Stimulated activated CD4-positive, alpha-beta T cell treated with anti-CD3 and anti-CD28 coated beads, Interleukin-4, amount 100 ng/mL, for 1 hour (primary cell): ENCODE results near the gene TRIM14.

Source experiments
- DNase-seq: peaks from one replicate; pipeline ENCODE4 v3.0.0-alpha.2; 2020

TRIM14 gene

GRCh38 chr9:98118640-98119601 is at the start of gene TRIM14:
Gene TRIM14, minus strand, starts transcription at chr9:98119222. Its CDS starts 34 bp downstream, at chr9:98119188.
- DNase-seq, result peak; percentile 60

GRCh38 chr9:98168153-98168780 is 49.2 kb upstream of the TRIM14 start:
- no peak for DNase-seq

GRCh38 chr9:98164912-98165311 is 45.9 kb upstream of the TRIM14 start:
- DNase-seq, result no peak

GRCh38 chr9:98162613-98163012 is 43.6 kb upstream of the TRIM14 start:
- no peak for DNase-seq

- no peak for DNase-seq
Observed at GRCh38 chr9:98161851-98162250, 42.8 kb upstream of the TRIM14 start.

GRCh38 chr9:98159790-98160189 is 40.8 kb upstream of the TRIM14 start:
- no peak for DNase-seq

- no peak for DNase-seq
Observed at GRCh38 chr9:98159301-98159700, 40.3 kb upstream of the TRIM14 start.

GRCh38 chr9:98158071-98158831 is 39.2 kb upstream of the TRIM14 start:
- no peak for DNase-seq

GRCh38 chr9:98157372-98157771 is 38.4 kb upstream of the TRIM14 start:
- no peak for DNase-seq

- no peak for DNase-seq
Observed at GRCh38 chr9:98154678-98155077, 35.7 kb upstream of the TRIM14 start.

- no peak for DNase-seq
Observed at GRCh38 chr9:98152526-98152925, 33.5 kb upstream of the TRIM14 start.

GRCh38 chr9:98150721-98151120 is 31.7 kb upstream of the TRIM14 start:
- no peak for DNase-seq

GRCh38 chr9:98150164-98150563 is 31.1 kb upstream of the TRIM14 start:
- no peak for DNase-seq

- no peak for DNase-seq
Observed at GRCh38 chr9:98149422-98149821, 30.4 kb upstream of the TRIM14 start.

GRCh38 chr9:98148486-98148885 is 29.5 kb upstream of the TRIM14 start:
- DNase-seq, result no peak

- no peak for DNase-seq
Observed at GRCh38 chr9:98147582-98147981, 28.6 kb upstream of the TRIM14 start.

GRCh38 chr9:98146101-98146991 is 27.3 kb upstream of the TRIM14 start:
- no peak for DNase-seq

- DNase-seq, result no peak
Observed at GRCh38 chr9:98144631-98145030, 25.6 kb upstream of the TRIM14 start.

GRCh38 chr9:98144076-98144475 is 25.1 kb upstream of the TRIM14 start:
- DNase-seq, result no peak

- DNase-seq, result no peak
Observed at GRCh38 chr9:98142925-98143481, 24.0 kb upstream of the TRIM14 start.

- DNase-seq, result no peak
Observed at GRCh38 chr9:98142182-98142907, 23.3 kb upstream of the TRIM14 start.
